GM12892 (cell line): ENCODE measurements around the gene SART1.

ENCODE experiments used
- POLR2A ChIP-seq: IDR thresholded peaks from 2 replicates; pipeline ENCODE4 v1.6.1; 2011; ENCODE audit warnings: low read depth, low read length, control low read depth
- POLR2AphosphoS5 ChIP-seq: IDR thresholded peaks from 2 replicates; pipeline ENCODE4 v1.6.1; 2011; ENCODE audit warnings: low read depth, low read length, control low read depth

DNA sequence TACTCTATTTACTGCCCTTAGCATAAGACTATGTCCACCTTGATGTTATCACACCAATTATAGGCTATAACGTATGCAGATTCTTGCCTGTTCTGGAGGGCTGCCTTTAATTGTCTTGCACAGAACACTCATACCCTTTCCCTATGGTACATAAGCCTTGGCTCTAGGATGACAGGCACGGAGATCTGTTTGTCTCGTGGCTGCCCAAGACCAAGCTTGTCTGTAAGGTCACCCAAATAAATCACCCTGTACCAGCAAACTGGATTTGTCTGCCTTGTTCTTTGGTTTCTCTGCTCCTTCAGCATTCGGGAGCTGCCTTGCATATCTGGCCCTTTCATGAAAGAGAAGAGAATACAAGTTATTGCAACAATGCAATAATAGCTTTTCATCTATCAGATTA, 23.8 kb upstream of the SART1 start:
- TF ChIP-seq POLR2A (no peak), POLR2AphosphoS5 (no peak)
